NCI-H1694 treated with DMSO at 0.1 percent for 48 hours (cell line): ENCODE data around the gene PNO1.

Experiments used
- DNase-seq: peaks from one replicate; lab custom pipeline; 2025; lab: John Stamatoyannopoulos, UW

Gene PNO1

GRCh38 chr2:68195096-68195495, 37.4 kb downstream of the PNO1 start:
- DNase-seq: no peak

- peak; percentile 22 for DNase-seq
These were observed 38.5 kb downstream of the PNO1 start for GRCh38 chr2:68196120-68196716.

GRCh38 chr2:68200157-68200787, 42.6 kb downstream of the PNO1 start:
- no peak for DNase-seq

- no peak for DNase-seq
These were observed 45.9 kb downstream of the PNO1 start for GRCh38 chr2:68203587-68203986.

DNA sequence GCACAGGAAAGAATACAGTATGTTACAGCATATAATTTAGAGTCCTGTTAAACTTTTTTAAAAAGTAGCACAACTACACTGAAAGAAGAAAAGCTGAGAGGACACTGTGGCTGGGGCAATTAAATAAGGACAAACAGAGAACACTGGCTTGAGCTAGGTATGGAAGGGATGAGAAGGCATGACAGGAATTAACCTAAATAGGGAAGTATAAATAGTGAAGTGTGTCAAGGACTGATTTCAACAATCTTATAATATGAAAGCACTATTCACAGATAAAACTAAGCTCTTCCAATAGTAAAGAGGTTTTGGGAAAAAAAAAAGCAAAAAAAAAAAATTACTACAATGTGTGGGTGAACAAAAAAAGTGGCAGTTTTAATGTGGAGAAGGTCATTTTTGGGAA, 49.1 kb downstream of the PNO1 start:
- no peak for DNase-seq

DNA sequence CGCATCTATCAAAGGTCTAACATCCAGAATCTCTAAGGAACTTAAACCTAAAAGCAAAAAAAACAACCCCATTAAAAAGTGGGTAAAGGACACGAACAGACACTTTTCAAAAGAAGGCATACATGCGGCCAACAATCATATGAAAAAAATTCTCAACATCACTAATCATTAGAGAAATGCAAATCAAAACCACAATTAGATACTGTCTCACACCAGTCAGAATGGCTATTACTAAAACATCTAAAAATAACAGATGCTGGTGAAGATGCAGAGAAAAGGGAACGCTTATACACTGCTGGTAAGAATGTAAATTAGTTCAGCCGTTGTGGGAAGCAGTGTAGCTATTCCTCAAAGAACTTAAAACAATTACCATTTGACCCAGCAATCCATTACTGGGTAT, 56.7 kb downstream of the PNO1 start:
- DNase-seq: no peak

GRCh38 chr2:68216454-68217310, 59.0 kb downstream of the PNO1 start:
- DNase-seq: no peak

DNA sequence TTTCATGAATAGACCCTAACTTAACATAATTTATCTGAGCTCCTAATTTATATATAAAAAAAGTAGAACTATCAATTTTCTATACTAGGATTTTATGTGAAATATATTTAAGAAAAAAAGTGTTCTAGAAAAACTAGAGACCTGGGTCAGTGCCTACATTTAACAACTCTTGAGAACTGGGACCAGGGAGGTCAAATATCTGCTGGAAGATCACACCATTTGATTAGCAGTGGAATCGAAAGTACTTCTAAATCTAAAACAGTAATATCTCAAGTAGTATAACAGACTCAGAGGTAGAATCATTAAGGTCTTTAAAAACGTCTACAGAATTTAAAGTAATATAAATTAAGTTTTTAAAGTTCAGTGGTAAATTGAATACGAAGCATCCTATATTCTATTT, 60.0 kb downstream of the PNO1 start:
- DNase-seq: no peak

GRCh38 chr2:68218343-68218901, 60.7 kb downstream of the PNO1 start:
- no peak for DNase-seq

- no peak for DNase-seq
These were observed 64.6 kb downstream of the PNO1 start for GRCh38 chr2:68222287-68222686.

DNA sequence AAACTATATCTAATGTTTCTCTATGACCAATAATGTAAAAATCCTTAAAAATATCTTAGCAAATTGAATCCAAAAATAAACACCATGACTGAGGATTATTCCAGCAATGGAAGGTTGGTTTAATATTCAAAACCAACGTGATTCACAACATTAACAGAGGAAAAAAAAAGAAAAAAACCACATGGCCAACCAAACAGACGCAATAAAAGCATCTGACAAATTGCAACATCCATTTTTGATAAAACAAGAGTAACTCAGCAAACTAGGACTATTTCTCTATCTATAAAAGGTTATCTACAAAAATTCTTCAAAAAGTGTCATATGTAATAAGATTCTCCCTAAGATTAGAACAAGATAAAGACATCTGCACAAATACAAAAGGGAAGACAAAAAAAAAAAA, 65.7 kb downstream of the PNO1 start:
- DNase-seq: no peak

DNA sequence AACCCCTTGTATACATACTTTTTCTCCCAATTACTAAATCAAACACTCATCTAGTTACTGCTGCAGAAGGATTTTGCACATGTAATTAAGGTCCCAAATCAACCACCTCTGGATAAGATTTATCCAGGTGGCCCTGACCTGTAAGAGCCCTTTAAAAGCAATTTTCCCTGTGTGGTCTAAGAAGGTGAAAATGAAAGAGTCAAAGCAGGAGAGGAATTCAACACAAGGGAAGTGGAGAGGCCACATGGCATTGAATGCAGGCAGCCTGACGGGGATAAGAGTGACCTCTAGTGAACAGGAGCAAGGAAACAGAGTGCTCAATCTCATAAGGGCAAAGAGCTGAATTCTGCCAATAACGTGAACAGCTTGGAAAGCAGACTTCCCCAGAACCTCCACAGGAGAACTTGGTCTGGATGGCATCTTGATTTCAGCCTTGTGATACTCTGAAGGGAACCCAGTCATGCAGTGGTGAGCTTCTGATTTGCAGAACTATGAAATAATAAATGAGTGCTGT, 67.5 kb downstream of the PNO1 start:
- DNase-seq: peak; percentile 4
